Nephron progenitor cell (in vitro differentiated cells): ENCODE measurements around the gene NIM1K.
"Not testable (repeated sequence)": the region's sequence is repeated elsewhere in the genome, so short reads cannot be mapped to it uniquely, and the experiment has no call there.

Experiments
- DNase-seq: peaks from one replicate; pipeline ENCODE4 v3.0.0; 2021
- H3K27ac Mint-ChIP-seq: 2 replicates; pipeline ENCODE4 v1.8.0; 2021; ENCODE audit warnings: mild to moderate bottlenecking, moderate library complexity, mixed read lengths
- H3K27me3 Mint-ChIP-seq: 2 replicates; pipeline ENCODE4 v1.8.0; 2021; ENCODE audit warnings: mild to moderate bottlenecking, low read depth, mixed read lengths; ENCODE audit not compliant: poor library complexity
- H3K36me3 Mint-ChIP-seq: 2 replicates; pipeline ENCODE4 v1.8.0; 2021; ENCODE audit warnings: low read depth, mixed read lengths
- H3K4me1 Mint-ChIP-seq: 2 replicates; pipeline ENCODE4 v1.8.0; 2021; ENCODE audit warnings: mixed read lengths
- H3K4me3 Mint-ChIP-seq: 2 replicates; pipeline ENCODE4 v1.8.0; 2021; ENCODE audit warnings: mild to moderate bottlenecking, moderate library complexity, mixed read lengths
- H3K9me3 Mint-ChIP-seq: 2 replicates; pipeline ENCODE4 v1.8.0; 2021; ENCODE audit warnings: mild to moderate bottlenecking, moderate library complexity, mixed read lengths
- CTCF ChIP-seq: fragments of 200-600 bp; sonication (generic); IDR thresholded peaks from 2 replicates; pipeline ENCODE4 v1.5.0; 2021; ENCODE audit warnings: antibody characterized with exemption

The NIM1K gene

GRCh38 chr5:43300112-43300511 lies 108.1 kb downstream of the NIM1K start:
- peaks cover 2% of the 10 kb centered on the region for H3K27me3 Mint-ChIP-seq
- H3K4me1 Mint-ChIP-seq, result peaks cover 27% of the 10 kb centered on the region
- no peak for TF ChIP-seq CTCF
- no peak for DNase-seq
- H3K9me3 Mint-ChIP-seq, result no peaks in the 10 kb centered on the region
- H3K36me3 Mint-ChIP-seq, result peaks cover 89% of the 10 kb centered on the region
- no peak overlapping the region for H3K4me3 Mint-ChIP-seq
- H3K27ac Mint-ChIP-seq, result no peak overlapping the region

GRCh38 chr5:43301653-43302091 lies 109.6 kb downstream of the NIM1K start:
- H3K36me3 Mint-ChIP-seq, result peaks cover 82% of the 10 kb centered on the region
- no peaks in the 10 kb centered on the region for H3K9me3 Mint-ChIP-seq
- peaks cover 27% of the 10 kb centered on the region for H3K4me1 Mint-ChIP-seq
- peak overlapping the region; percentile 54 for H3K27ac Mint-ChIP-seq
- DNase-seq, result no peak
- no peak overlapping the region for H3K4me3 Mint-ChIP-seq
- H3K27me3 Mint-ChIP-seq, result no peaks in the 10 kb centered on the region
- TF ChIP-seq CTCF, result no peak

- H3K36me3 Mint-ChIP-seq, result peaks cover 76% of the 10 kb centered on the region
- H3K4me1 Mint-ChIP-seq, result peaks cover 32% of the 10 kb centered on the region
- no peaks in the 10 kb centered on the region for H3K27me3 Mint-ChIP-seq
- H3K4me3 Mint-ChIP-seq, result no peak overlapping the region
- H3K27ac Mint-ChIP-seq, result peak overlapping the region; percentile 54
- DNase-seq, result no peak
- H3K9me3 Mint-ChIP-seq, result no peaks in the 10 kb centered on the region
- TF ChIP-seq CTCF, result no peak
These were observed 110.5 kb downstream of the NIM1K start for GRCh38 chr5:43302481-43302880.

- H3K9me3 Mint-ChIP-seq, result no peaks in the 10 kb centered on the region
- peaks cover 39% of the 10 kb centered on the region for H3K4me1 Mint-ChIP-seq
- H3K36me3 Mint-ChIP-seq, result peaks cover 76% of the 10 kb centered on the region
- TF ChIP-seq CTCF, result no peak
- no peak overlapping the region for H3K27ac Mint-ChIP-seq
- DNase-seq, result no peak
- no peak overlapping the region for H3K4me3 Mint-ChIP-seq
- H3K27me3 Mint-ChIP-seq, result no peaks in the 10 kb centered on the region
These were observed 111.2 kb downstream of the NIM1K start for GRCh38 chr5:43303242-43303641.

GRCh38 chr5:43304525-43304924 lies 112.5 kb downstream of the NIM1K start:
- DNase-seq, result no peak
- no peak overlapping the region for H3K27ac Mint-ChIP-seq
- no peak overlapping the region for H3K4me3 Mint-ChIP-seq
- no peaks in the 10 kb centered on the region for H3K9me3 Mint-ChIP-seq
- H3K36me3 Mint-ChIP-seq, result peaks cover 80% of the 10 kb centered on the region
- no peak for TF ChIP-seq CTCF
- H3K4me1 Mint-ChIP-seq, result peaks cover 51% of the 10 kb centered on the region
- no peaks in the 10 kb centered on the region for H3K27me3 Mint-ChIP-seq

- peaks cover 66% of the 10 kb centered on the region for H3K36me3 Mint-ChIP-seq
- no peak overlapping the region for H3K4me3 Mint-ChIP-seq
- peaks cover 63% of the 10 kb centered on the region for H3K4me1 Mint-ChIP-seq
- peak overlapping the region; percentile 30 for H3K27ac Mint-ChIP-seq
- DNase-seq, result no peak
- no peaks in the 10 kb centered on the region for H3K9me3 Mint-ChIP-seq
- no peaks in the 10 kb centered on the region for H3K27me3 Mint-ChIP-seq
- TF ChIP-seq CTCF, result peak; percentile 58
These were observed 114.0 kb downstream of the NIM1K start for GRCh38 chr5:43305948-43306565.

- peaks cover 66% of the 10 kb centered on the region for H3K4me1 Mint-ChIP-seq
- not testable (repeated sequence) for H3K27me3 Mint-ChIP-seq, DNase-seq, H3K9me3 Mint-ChIP-seq
- H3K36me3 Mint-ChIP-seq, result peaks cover 57% of the 10 kb centered on the region
- H3K4me3 Mint-ChIP-seq, result peak overlapping the region; percentile 23
- H3K27ac Mint-ChIP-seq, result peak overlapping the region; percentile 51
These were observed 114.9 kb downstream of the NIM1K start for GRCh38 chr5:43306954-43307353.
